ENCODE results near the gene RCC2. TPM values are rescaled to one million over a fixed set of nuclear protein-coding genes. Genes with fewer than 3 reads are reported as not detected.
"Not testable (repeated sequence)": the region's sequence is repeated elsewhere in the genome, so short reads cannot be mapped to it uniquely, and the experiment has no call there.

Gene RCC2
- total RNA-seq, 1 experiment from 2014 or later = 82.7 TPM

GRCh38 chr1:17414022-17414421 lies 25.5 kb downstream of the RCC2 start:
- Histone ChIP-seq H3K27ac (ENCODE audit: low read length) (no peak overlapping the region), H3K36me3 (ENCODE audit: low read depth, low read length) (peaks cover 90% of the 10 kb centered on the region), H3K9me2 (replicated peaks; ENCODE audit: low read length) (no peaks in the 10 kb centered on the region), H3K27me3 (ENCODE audit: low read length) (no peaks in the 10 kb centered on the region), H3K79me2 (ENCODE audit: low read length) (peaks cover 4% of the 10 kb centered on the region; the same call in 1 of the 2 replicates), H3K4me1 (ENCODE audit: insufficient read depth, low read length) (no peaks in the 10 kb centered on the region), H3F3A (ENCODE audit: low read length, unreplicated experiment) (no peaks in the 10 kb centered on the region), H3K4me3 (ENCODE audit: low read length) (no peak overlapping the region), H2AFZ (ENCODE audit: low read length) (no peak overlapping the region), H3K9ac (ENCODE audit: low read length) (no peak overlapping the region), H3K4me2 (ENCODE audit: low read length) (no peak overlapping the region), H4K20me1 (ENCODE audit: low read length) (no peaks in the 10 kb centered on the region), H3K9me3 (ENCODE audit: low read length) (no peaks in the 10 kb centered on the region)
- TF ChIP-seq EZH2phosphoT487 (IDR thresholded peaks at IDR 0.05; ENCODE audit: borderline replicate concordance, low read length) (no peak), CTCF (conservative IDR thresholded peaks at IDR 0.05; ENCODE audit: low read depth, low read length) (no peak), EZH2 (IDR thresholded peaks at IDR 0.05; ENCODE audit: low read length, unreplicated experiment) (no peak)
- ChIA-PET POLR2A (ENCODE audit: unreplicated experiment) (no interaction called here), CTCF (no interaction called here)
- DNase-seq (no peak), ATAC-seq (no peak)
- BruUV-seq (replicated peaks) = no TSS peak
- intact Hi-C loops (cut with micrococcal nuclease) = no loop called here

GRCh38 chr1:17412093-17412870 lies 27.2 kb downstream of the RCC2 start:
- H3F3A ChIP-seq (ENCODE audit: low read length, unreplicated experiment) = no peaks in the 10 kb centered on the region
- peaks cover 80% of the 10 kb centered on the region for H3K36me3 ChIP-seq (ENCODE audit: low read depth, low read length)
- ChIA-PET POLR2A (ENCODE audit: unreplicated experiment) (no interaction called here), CTCF (no interaction called here)
- no peaks in the 10 kb centered on the region for H3K27me3 ChIP-seq (ENCODE audit: low read length)
- intact Hi-C loops (cut with micrococcal nuclease) = no loop called here
- no peak overlapping the region for H3K4me2 ChIP-seq (ENCODE audit: low read length)
- no peak overlapping the region for H2AFZ ChIP-seq (ENCODE audit: low read length)
- DNase-seq = no peak
- no peak overlapping the region for H3K27ac ChIP-seq (ENCODE audit: low read length)
- no peaks in the 10 kb centered on the region for H3K9me2 ChIP-seq (replicated peaks; ENCODE audit: low read length)
- no peak overlapping the region for H3K9ac ChIP-seq (ENCODE audit: low read length)
- BruUV-seq (replicated peaks) = no TSS peak
- ATAC-seq = no peak
- H3K79me2 ChIP-seq (ENCODE audit: low read length) = 0 out of 2 replicates have a peak, but pooled peaks cover 4% of the 10 kb centered on the region
- H3K4me1 ChIP-seq (ENCODE audit: insufficient read depth, low read length) = no peaks in the 10 kb centered on the region
- H3K4me3 ChIP-seq (ENCODE audit: low read length) = no peak overlapping the region
- no peaks in the 10 kb centered on the region for H4K20me1 ChIP-seq (ENCODE audit: low read length)
- H3K9me3 ChIP-seq (ENCODE audit: low read length) = no peaks in the 10 kb centered on the region
- TF ChIP-seq CTCF (conservative IDR thresholded peaks at IDR 0.05; ENCODE audit: low read depth, low read length) = no peak
- no peak for TF ChIP-seq EZH2phosphoT487 (IDR thresholded peaks at IDR 0.05; ENCODE audit: borderline replicate concordance, low read length)
- no peak for TF ChIP-seq EZH2 (IDR thresholded peaks at IDR 0.05; ENCODE audit: low read length, unreplicated experiment)

DNA sequence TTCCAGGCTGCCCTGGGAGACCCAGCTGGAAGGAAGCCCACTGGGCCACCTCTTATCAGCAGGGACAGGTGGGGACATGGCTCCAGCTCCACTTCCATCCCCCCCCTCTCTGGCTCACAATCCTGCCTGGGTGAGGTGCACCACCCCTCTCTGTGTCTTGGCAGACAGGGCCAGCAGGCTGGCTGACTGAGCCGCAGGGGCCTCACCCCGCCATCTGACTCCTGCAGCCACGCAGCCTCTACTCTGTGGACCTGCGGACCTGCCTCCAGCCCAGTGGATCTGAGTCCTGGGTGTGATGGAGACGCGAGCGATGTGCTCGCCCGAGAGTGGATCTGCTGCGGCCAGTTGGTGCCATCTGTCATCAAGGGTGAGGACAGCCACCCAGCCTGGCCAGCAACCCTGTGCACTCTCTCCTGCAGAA lies 30.1 kb downstream of the RCC2 start:
- no peak overlapping the region for H3K4me3 ChIP-seq (ENCODE audit: low read length)
- no peak overlapping the region for H3K27ac ChIP-seq (ENCODE audit: low read length)
- TF ChIP-seq CTCF (conservative IDR thresholded peaks at IDR 0.05; ENCODE audit: low read depth, low read length) (no peak), EZH2phosphoT487 (IDR thresholded peaks at IDR 0.05; ENCODE audit: borderline replicate concordance, low read length) (no peak), EZH2 (IDR thresholded peaks at IDR 0.05; ENCODE audit: low read length, unreplicated experiment) (no peak)
- DNase-seq = no peak
- H3K79me2 ChIP-seq (ENCODE audit: low read length) = 0 out of 2 replicates have a peak, but pooled peaks cover 4% of the 10 kb centered on the region
- no TSS peak for BruUV-seq (replicated peaks)
- H3K9ac ChIP-seq (ENCODE audit: low read length) = no peak overlapping the region
- no peak overlapping the region for H2AFZ ChIP-seq (ENCODE audit: low read length)
- no peak overlapping the region for H3K4me2 ChIP-seq (ENCODE audit: low read length)
- CTCF ChIA-PET = no interaction called here
- intact Hi-C loops (cut with micrococcal nuclease) = loop anchor here (10.0 kb wide), 1 partner anchor 285 kb away; no protein-coding TSS in a partner anchor
- H3K27me3 ChIP-seq (ENCODE audit: low read length) = no peaks in the 10 kb centered on the region
- H3K9me3 ChIP-seq (ENCODE audit: low read length) = no peaks in the 10 kb centered on the region
- no peaks in the 10 kb centered on the region for H3K4me1 ChIP-seq (ENCODE audit: insufficient read depth, low read length)
- no peak for ATAC-seq
- peaks cover 55% of the 10 kb centered on the region for H3K36me3 ChIP-seq (ENCODE audit: low read depth, low read length)
- H3K9me2 ChIP-seq (replicated peaks; ENCODE audit: low read length) = no peaks in the 10 kb centered on the region
- POLR2A ChIA-PET (ENCODE audit: unreplicated experiment) = no interaction called here
- no peaks in the 10 kb centered on the region for H3F3A ChIP-seq (ENCODE audit: low read length, unreplicated experiment)
- H4K20me1 ChIP-seq (ENCODE audit: low read length) = no peaks in the 10 kb centered on the region

GRCh38 chr1:17407786-17408514 lies 31.5 kb downstream of the RCC2 start:
- H3K27ac ChIP-seq (ENCODE audit: low read length); H3K9ac ChIP-seq (ENCODE audit: low read length); H2AFZ ChIP-seq (ENCODE audit: low read length); H3K79me2 ChIP-seq (ENCODE audit: low read length); H4K20me1 ChIP-seq (ENCODE audit: low read length); H3K4me1 ChIP-seq (ENCODE audit: insufficient read depth, low read length); H3F3A ChIP-seq (ENCODE audit: low read length, unreplicated experiment); H3K4me2 ChIP-seq (ENCODE audit: low read length); H3K27me3 ChIP-seq (ENCODE audit: low read length); POLR2A ChIA-PET (ENCODE audit: unreplicated experiment); DNase-seq; H3K9me2 ChIP-seq (replicated peaks; ENCODE audit: low read length); CTCF ChIA-PET; BruUV-seq (replicated peaks); ATAC-seq; H3K9me3 ChIP-seq (ENCODE audit: low read length); H3K4me3 ChIP-seq (ENCODE audit: low read length): not testable (repeated sequence)
- intact Hi-C loops (cut with micrococcal nuclease) = loop anchor here (2.0 to 10.0 kb wide), 2 partner anchors 283 to 349 kb away; no protein-coding TSS in a partner anchor
- peaks cover 44% of the 10 kb centered on the region for H3K36me3 ChIP-seq (ENCODE audit: low read depth, low read length)

Data from PC-3 (cell line).